Activated effector memory CD4-positive, alpha-beta T cell treated with Interleukin-2 at 50 U/mL for 16 hours (primary cell): ENCODE measurements around the gene KLHDC10.
"Not testable (repeated sequence)": the region's sequence is repeated elsewhere in the genome, so short reads cannot be mapped to it uniquely, and the experiment has no call there.

Source experiments
- DNase-seq: peaks from one replicate; pipeline ENCODE4 v3.0.0-alpha.2; 2020

KLHDC10 gene

DNA sequence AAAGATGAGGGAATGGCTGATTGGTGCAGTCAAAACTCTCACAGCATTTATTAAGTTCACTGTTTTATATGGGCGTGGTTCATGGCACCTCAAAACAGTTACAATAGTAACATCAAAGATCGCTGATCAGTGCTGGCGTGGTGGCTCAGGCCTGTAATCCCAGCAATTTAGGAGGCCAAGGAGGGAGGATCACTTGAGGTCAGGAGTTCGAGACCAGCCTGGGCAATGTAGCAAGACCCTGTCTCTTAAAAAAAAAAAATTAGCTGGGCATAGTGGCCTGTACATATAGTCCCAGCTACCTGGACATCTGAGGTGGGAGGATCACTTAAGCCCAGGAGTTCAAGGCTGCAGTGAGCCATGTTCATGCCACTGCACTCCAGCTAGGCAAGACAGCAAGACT lies 48.5 kb downstream of the KLHDC10 start:
- DNase-seq: no peak

DNA sequence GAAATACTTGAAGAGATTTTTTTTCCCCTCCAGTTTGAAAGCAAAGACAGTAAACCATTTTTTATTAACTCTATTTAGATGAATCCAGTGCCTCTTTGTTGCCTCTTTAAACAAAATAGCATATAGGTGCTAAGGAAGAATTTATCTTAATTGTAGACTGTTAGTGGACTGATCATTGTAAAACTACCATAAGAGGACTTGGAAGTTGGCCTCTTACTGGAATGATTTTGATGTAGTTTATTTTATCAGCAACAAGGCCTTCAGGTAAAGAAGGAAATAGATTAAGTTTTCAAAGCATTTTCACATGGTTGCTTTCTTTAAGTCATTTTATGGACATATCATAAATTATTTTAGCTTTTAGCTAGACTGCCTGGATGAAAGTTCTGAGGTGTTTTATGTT lies 53.2 kb downstream of the KLHDC10 start:
- no peak for DNase-seq

DNA sequence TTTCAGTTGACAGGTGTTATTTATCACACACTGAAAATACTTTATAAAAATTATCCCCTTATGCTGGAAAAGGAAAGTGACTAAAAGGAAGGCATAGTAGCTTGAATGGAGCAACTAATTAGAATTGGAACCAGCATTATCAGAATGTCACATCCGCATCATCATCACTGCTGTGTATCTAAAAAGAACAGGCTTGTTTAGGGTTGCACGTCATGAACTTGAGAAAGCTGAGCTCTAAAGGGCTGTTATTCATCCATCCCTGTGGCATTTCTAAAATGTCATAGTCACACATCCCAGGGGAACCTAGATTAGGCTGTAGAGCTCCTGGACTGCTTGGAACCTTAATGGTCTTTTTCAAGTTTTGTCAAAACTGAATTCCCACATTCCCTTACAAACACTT lies 54.4 kb downstream of the KLHDC10 start:
- no peak for DNase-seq

DNA sequence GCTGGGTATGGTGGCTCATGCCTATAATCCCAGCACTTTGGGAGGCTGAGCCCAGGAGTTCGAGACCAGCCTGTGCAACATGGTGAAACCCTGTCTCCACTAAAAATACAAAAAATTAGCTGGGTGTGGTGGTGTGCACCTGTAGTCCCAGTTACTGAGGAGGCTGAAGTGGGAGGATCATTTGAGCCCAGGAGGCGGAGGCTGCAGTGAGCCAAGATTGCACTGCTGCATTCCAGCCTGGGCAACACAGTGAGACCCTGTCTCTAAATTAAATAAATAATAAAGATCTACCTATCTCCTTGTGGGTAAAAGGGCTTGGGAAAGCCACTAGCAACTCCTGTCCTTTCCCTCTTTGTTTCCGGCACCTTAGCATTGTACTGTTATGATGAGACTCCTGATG lies 56.5 kb downstream of the KLHDC10 start:
- not testable (repeated sequence) for DNase-seq

DNA sequence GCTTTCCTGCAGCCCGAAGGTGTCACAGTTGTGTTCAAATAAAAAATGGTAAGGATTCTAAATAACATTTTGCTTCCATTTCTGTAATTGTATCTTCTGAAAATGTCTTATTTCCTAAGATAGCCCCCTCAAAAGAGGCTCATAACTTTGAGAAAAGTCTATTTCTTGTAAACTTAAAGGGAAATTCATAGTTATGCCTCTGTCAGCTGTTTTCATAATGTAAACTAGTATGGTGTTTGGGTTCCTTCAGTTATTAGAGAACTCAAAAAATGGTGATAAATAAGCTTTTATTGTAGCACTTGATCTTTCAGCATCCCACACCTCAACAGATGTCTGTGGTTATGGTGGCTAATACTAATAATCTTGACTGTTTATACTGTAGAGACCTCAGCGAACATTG lies 57.1 kb downstream of the KLHDC10 start:
- DNase-seq: no peak

GRCh38 chr7:130127821-130128317 lies 57.5 kb downstream of the KLHDC10 start:
- no peak for DNase-seq

GRCh38 chr7:130129011-130129411 lies 58.7 kb downstream of the KLHDC10 start:
- no peak for DNase-seq

- no peak for DNase-seq
These were observed 61.0 kb downstream of the KLHDC10 start for GRCh38 chr7:130131191-130131834.

DNA sequence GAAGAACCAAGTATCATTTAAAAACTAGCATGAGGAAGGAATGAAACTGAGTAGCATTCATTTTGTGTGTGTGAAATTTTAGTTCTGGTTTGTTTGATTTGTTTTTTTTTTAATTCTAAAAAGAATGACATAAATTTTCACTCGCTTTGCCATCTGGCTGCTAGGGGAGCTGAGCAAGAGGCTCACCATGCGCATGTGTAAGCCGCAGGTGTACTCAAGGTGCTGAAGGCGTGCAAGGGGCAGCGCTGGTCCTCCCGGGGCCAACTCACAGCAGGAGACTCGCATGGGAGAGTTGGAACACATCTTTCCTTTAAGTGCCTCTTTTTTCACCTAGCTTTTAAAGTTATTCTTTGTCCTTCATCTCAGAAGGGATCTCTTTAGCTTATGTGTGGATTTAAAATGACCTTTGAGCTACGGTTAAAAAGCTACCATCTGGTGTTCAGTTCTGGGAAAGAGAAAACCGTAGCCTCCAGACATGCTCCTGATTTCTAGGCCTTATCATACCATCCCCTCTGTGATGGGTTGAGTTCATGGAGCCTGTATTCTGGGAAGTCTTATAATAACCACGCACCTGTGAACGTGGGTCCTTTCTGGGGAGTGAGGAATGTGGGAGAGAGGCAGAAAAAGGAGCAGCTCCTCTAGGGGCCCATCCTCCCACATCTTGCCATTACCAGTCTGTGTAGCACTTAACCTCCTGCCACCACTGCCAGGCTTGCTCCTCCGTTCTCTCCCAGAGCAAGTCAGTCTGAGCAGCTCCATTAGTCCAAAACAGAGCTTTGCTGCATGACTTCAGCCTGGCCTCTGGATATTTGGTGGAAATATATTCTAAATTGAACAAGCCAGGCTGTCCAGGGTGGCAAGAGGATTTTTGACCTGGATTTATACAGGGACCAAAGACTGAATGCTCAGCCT lies 61.9 kb downstream of the KLHDC10 start:
- no peak for DNase-seq

GRCh38 chr7:130133029-130133782 lies 62.9 kb downstream of the KLHDC10 start:
- DNase-seq: no peak

DNA sequence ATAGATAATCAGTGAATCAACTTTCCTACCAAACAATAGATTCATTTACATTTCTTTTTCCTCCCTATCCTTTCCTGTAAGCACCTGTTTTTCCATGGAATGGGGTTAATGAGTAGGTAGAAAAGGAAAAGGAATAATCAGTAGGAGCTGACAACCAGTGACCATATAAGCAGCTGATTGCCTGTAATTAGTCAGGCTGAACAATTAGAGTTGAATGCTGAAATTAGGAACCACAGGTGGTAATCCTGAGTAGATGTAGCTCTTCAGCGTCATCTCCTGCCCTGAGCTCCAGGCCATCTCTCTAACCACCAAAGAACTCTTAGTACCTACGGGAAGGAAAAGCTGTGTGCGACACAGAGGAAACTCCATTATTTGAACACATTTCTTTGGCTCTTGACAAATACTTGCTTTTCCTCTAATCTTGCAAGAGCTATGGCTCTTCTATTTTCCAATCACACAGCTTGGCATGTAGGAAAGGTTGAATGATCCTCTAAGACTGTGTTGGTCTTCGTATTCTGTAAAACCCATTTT lies 63.8 kb downstream of the KLHDC10 start:
- DNase-seq: no peak

GRCh38 chr7:130134726-130135125 lies 64.4 kb downstream of the KLHDC10 start:
- DNase-seq: no peak

GRCh38 chr7:130135208-130136205 lies 65.2 kb downstream of the KLHDC10 start:
- no peak for DNase-seq

- no peak for DNase-seq
These were observed 66.3 kb downstream of the KLHDC10 start for GRCh38 chr7:130136579-130137167.

GRCh38 chr7:130137207-130137606 lies 66.9 kb downstream of the KLHDC10 start:
- no peak for DNase-seq

GRCh38 chr7:130139193-130139960 lies 69.0 kb downstream of the KLHDC10 start:
- no peak for DNase-seq

DNA sequence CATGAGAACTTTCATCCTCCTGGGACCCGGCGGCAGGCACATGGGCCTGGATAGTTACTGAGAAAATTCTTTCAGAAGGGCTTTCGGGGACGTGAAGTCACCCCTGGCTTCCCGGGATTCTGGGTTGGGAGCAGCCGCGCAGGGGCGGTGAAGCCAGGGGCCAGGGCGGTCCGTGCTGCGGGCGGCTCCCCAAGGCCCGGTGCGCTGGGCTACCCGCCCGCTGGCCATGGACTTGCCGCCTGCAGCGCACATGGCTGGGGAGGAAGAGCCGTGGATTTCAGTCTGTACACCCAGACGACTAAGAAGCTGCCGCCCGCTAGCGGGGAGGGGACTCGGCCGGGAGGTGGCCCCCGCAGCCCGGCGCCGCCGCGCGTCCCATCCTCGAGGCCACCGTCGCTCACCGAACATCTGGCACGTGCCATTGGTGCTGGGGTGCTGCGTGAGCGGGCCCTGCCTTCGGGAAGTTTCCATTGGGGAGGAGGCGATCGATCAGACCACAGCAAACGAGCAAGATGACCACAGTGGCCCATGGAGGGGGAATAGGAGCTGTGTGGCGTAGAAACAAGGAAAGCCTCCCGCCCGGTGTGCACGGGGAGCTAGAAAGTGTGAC lies 70.3 kb downstream of the KLHDC10 start:
- DNase-seq: no peak

- DNase-seq: peak; percentile 25
These were observed 71.0 kb downstream of the KLHDC10 start for GRCh38 chr7:130141161-130141883.

DNA sequence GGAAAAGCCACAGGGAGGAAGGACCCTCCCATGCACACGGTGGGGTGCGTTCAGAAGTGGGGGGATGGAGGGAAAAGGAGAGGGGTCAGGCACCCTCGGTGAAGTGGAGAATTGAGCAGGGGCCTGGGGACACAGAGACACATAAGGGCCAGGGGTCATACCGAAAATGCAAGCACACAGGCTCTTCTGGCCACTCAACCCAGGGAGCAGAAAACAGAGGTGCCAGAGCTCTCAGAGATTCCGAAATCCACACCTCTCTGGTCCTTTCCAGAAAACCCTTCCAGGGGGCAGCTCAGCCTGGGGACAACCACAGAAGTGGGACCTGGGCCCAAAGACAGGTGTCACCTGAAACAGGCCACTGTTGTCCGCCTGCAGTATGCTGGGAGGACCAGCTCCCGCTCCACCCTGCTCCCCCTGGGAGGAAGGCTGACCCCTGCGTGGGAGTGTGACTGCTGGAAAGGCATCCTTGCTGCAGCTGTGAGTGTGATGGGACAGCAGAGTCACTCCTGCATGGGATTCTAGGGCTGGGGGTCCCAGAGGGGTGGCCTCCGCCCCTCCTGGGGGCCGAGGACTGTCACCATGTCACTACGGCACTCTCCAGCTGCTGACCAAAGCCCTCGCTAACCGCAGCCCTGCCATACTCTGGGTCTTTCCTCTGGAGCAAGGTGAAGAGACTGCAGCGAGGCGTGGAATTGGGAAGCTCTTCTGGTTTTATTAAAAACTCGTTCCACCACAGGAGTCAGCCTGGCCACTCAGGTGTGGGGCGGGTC lies 71.7 kb downstream of the KLHDC10 start:
- no peak for DNase-seq
